GM23338 (cell line): ENCODE data around the gene PUM1. TPM values are rescaled to one million over a fixed set of nuclear protein-coding genes. Genes with fewer than 3 reads are reported as not detected.

ENCODE experiments used
- ATAC-seq: fragments of 200-7000 bp; cut with Tn5 transposase; 3 replicates; pipeline ENCODE4 v1.9.1; 2020
- DNase-seq: peaks from one replicate; pipeline ENCODE4 v3.0.0-alpha.2; 2015; ENCODE audit warnings: low spot score
- H2AFZ ChIP-seq: fragments of 200-600 bp; sonication (generic); 2 replicates; pipeline ENCODE4 v1.8.0; 2016; ENCODE audit warnings: antibody characterized with exemption, mild to moderate bottlenecking, moderate library complexity
- H3F3A ChIP-seq: fragments of 200-600 bp; sonication (generic); replicated peaks from 2 replicates; pipeline ENCODE4 v1.8.0; 2017; ENCODE audit warnings: antibody characterized with exemption, mixed run types, low read depth
- H3K27ac ChIP-seq: fragments of 200-600 bp; sonication (generic); 2 replicates; pipeline ENCODE4 v1.6.1; 2016; ENCODE audit warnings: low read depth
- H3K27me3 ChIP-seq: fragments of 200-600 bp; sonication (generic); 2 replicates; pipeline ENCODE4 v1.8.0; 2016; ENCODE audit warnings: mild to moderate bottlenecking, mixed run types, moderate library complexity; ENCODE audit not compliant: insufficient read depth
- H3K36me3 ChIP-seq: fragments of 200-600 bp; sonication (generic); 2 replicates; pipeline ENCODE4 v1.8.0; 2016; ENCODE audit warnings: mild to moderate bottlenecking; ENCODE audit not compliant: insufficient read depth
- H3K4me1 ChIP-seq: fragments of 200-600 bp; sonication (generic); 2 replicates; pipeline ENCODE4 v1.8.0; 2016; ENCODE audit warnings: mild to moderate bottlenecking, moderate library complexity; ENCODE audit not compliant: insufficient read depth
- H3K4me2 ChIP-seq: fragments of 200-600 bp; sonication (generic); 2 replicates; pipeline ENCODE4 v1.7.1; 2017; ENCODE audit warnings: mixed run types
- H3K4me3 ChIP-seq: fragments of 200-600 bp; sonication (generic); 2 replicates; pipeline ENCODE4 v1.6.1; 2016; ENCODE audit warnings: mixed run types
- H3K79me2 ChIP-seq: fragments of 200-600 bp; sonication (generic); replicated peaks from 2 replicates; pipeline ENCODE4 v1.8.0; 2017; ENCODE audit warnings: mild to moderate bottlenecking; ENCODE audit not compliant: insufficient read depth
- H3K9me2 ChIP-seq: fragments of 200-600 bp; sonication (generic); 2 replicates; pipeline ENCODE4 v1.8.0; 2017; ENCODE audit not compliant: insufficient read depth
- H4K20me1 ChIP-seq: fragments of 200-600 bp; sonication (generic); replicated peaks from 2 replicates; pipeline ENCODE4 v1.8.0; 2017; ENCODE audit warnings: mild to moderate bottlenecking; ENCODE audit not compliant: insufficient read depth
- H3K27ac Mint-ChIP-seq: 2 replicates; pipeline ENCODE4 v1.8.0; 2020; ENCODE audit warnings: inconsistent platforms, mild to moderate bottlenecking, moderate library complexity, mixed read lengths
- H3K27me3 Mint-ChIP-seq: 3 replicates; pipeline ENCODE4 v1.8.0; 2022; ENCODE audit warnings: low read depth, mild to moderate bottlenecking, moderate library complexity, mixed read lengths, inconsistent platforms; ENCODE audit not compliant: insufficient read depth, poor library complexity
- H3K36me3 Mint-ChIP-seq: 3 replicates; pipeline ENCODE4 v1.8.0; 2021; ENCODE audit warnings: low read depth, mild to moderate bottlenecking, inconsistent platforms, moderate library complexity, mixed read lengths
- H3K4me1 Mint-ChIP-seq: 3 replicates; pipeline ENCODE4 v1.8.0; 2020; ENCODE audit warnings: mild to moderate bottlenecking, inconsistent platforms, mixed read lengths
- H3K4me3 Mint-ChIP-seq: 3 replicates; pipeline ENCODE4 v1.8.0; 2021; ENCODE audit warnings: moderate library complexity, mild to moderate bottlenecking, inconsistent platforms, mixed read lengths
- H3K9me3 Mint-ChIP-seq: 3 replicates; pipeline ENCODE4 v1.8.0; 2020; ENCODE audit warnings: moderate library complexity, mild to moderate bottlenecking, inconsistent platforms, mixed read lengths
- CREB1 ChIP-seq: fragments of 250-450 bp; sonication (Bioruptor Pico); IDR thresholded peaks from 2 replicates; pipeline ENCODE4 v1.5.0; 2020; ENCODE audit warnings: low read depth, mild to moderate bottlenecking, moderate library complexity
- CTCF ChIP-seq, 2 experiments: fragments of 200-600 bp in 1 of 2; sonication (generic) in 1 of 2; conservative IDR thresholded peaks; 2 replicates each; pipeline versions ENCODE4 v1.5.1 to v1.6.1; 2016 to 2017; ENCODE audit warnings: antibody characterized with exemption in 2 of 2, low read depth in 2 of 2, mild to moderate bottlenecking in 2 of 2, moderate library complexity in 1 of 2
- ETS1 ChIP-seq: IDR thresholded peaks from 2 replicates; pipeline ENCODE4 v1.6.1; 2016; ENCODE audit warnings: antibody characterized with exemption
- EZH2 ChIP-seq: fragments of 200-600 bp; sonication (generic); IDR thresholded peaks from one replicate; pipeline ENCODE4 v1.8.0; 2017; ENCODE audit warnings: antibody characterized with exemption, mild to moderate bottlenecking, low read depth; ENCODE audit not compliant: unreplicated experiment
- EZH2phosphoT487 ChIP-seq: fragments of 200-600 bp; sonication (generic); IDR thresholded peaks from one replicate; pipeline ENCODE4 v1.8.1; 2018; ENCODE audit warnings: antibody characterized with exemption; ENCODE audit not compliant: unreplicated experiment
- JUNB ChIP-seq: IDR thresholded peaks from one replicate; pipeline ENCODE4 v1.6.1; 2016; ENCODE audit warnings: antibody characterized with exemption; ENCODE audit not compliant: unreplicated experiment
- NANOG ChIP-seq: IDR thresholded peaks from 2 replicates; pipeline ENCODE4 v1.6.1; 2016; ENCODE audit warnings: antibody characterized with exemption, borderline replicate concordance
- POLR2AphosphoS5 ChIP-seq: IDR thresholded peaks from 2 replicates; pipeline ENCODE4 v1.6.1; 2016; ENCODE audit warnings: antibody characterized with exemption, low read depth
- REST ChIP-seq: IDR thresholded peaks from one replicate; pipeline ENCODE4 v1.6.1; 2018; ENCODE audit warnings: antibody characterized with exemption; ENCODE audit not compliant: unreplicated experiment
- STAT1 ChIP-seq: IDR thresholded peaks from one replicate; pipeline ENCODE4 v1.6.1; 2016; ENCODE audit warnings: antibody characterized with exemption; ENCODE audit not compliant: unreplicated experiment
- ZNF114 ChIP-seq: fragments of 250-450 bp; sonication (Bioruptor Pico); IDR thresholded peaks from 2 replicates; pipeline ENCODE4 v1.5.0; 2020; ENCODE audit warnings: mild to moderate bottlenecking, moderate library complexity
- ZNF331 ChIP-seq: fragments of 250-450 bp; sonication (Bioruptor Pico); IDR thresholded peaks from 2 replicates; pipeline ENCODE4 v1.5.0; 2020; ENCODE audit warnings: low read depth, mild to moderate bottlenecking, moderate library complexity
- ZNF462 ChIP-seq: fragments of 250-450 bp; sonication (Bioruptor Pico); IDR thresholded peaks from 2 replicates; pipeline ENCODE4 v1.5.0; 2020; ENCODE audit warnings: mild to moderate bottlenecking, moderate library complexity
- polyA plus RNA-seq: library from polyadenylated mRNA; unstranded; fragments of >200 nt; fragmentation: Nextera tagmentation; extraction: Ambion mirVana; gene quantifications from 2 replicates; pipeline ENCODE4 v1.2.1, GENCODE V29; 2016
- total RNA-seq: library from RNA; depleted of rRNA; stranded (reverse); fragments of >200 nt; shearing (Covaris generic); gene quantifications from 2 replicates; pipeline ENCODE4 v1.2.3, GENCODE V29; 2014

PUM1 gene
- total and polyA plus RNA-seq, 2 experiments from 2014 or later: 44.4 to 117 TPM

- Histone ChIP-seq H3K4me1 (peaks cover 34% of the 10 kb centered on the region), H3K27ac (no peak overlapping the region), H3F3A (peaks cover 19% of the 10 kb centered on the region; the same call in 1 of the 2 replicates), H4K20me1 (peaks cover 4% of the 10 kb centered on the region; the same call in 1 of the 2 replicates), H3K4me3 (peak overlapping the region; percentile 76), H3K36me3 (no peaks in the 10 kb centered on the region), H3K27me3 (peaks cover 18% of the 10 kb centered on the region), H3K9me2 (no peaks in the 10 kb centered on the region), H2AFZ (0 out of 2 replicates have a peak overlapping the region, but pooled peaks have one; percentile 59), H3K4me2 (peak overlapping the region; percentile 88), H3K79me2 (peaks cover 3% of the 10 kb centered on the region; the same call in 1 of the 2 replicates)
- Mint-ChIP-seq H3K4me1 (peaks cover 57% of the 10 kb centered on the region), H3K9me3 (no peaks in the 10 kb centered on the region), H3K27me3 (peaks cover 29% of the 10 kb centered on the region), H3K4me3 (peak overlapping the region; percentile 88), H3K36me3 (no peaks in the 10 kb centered on the region; the same call in 2 of the 3 replicates), H3K27ac (no peak overlapping the region)
- no peak for TF ChIP-seq NANOG
- TF ChIP-seq POLR2AphosphoS5: no peak
- TF ChIP-seq ZNF114 (CRISPR knock-in tag): no peak
- TF ChIP-seq ETS1: no peak
- no peak for TF ChIP-seq CREB1 (CRISPR knock-in tag)
- no peak for TF ChIP-seq JUNB
- TF ChIP-seq CTCF (conservative IDR thresholded peaks at IDR 0.05; ENCODE audit: low read depth in 2 of 2): no peak
- no peak for TF ChIP-seq ZNF462 (CRISPR knock-in tag)
- no peak for TF ChIP-seq ZNF331
- TF ChIP-seq EZH2: no peak
- TF ChIP-seq EZH2phosphoT487: no peak
- TF ChIP-seq REST: no peak
- TF ChIP-seq STAT1: no peak
- ATAC-seq (peak; percentile 4; the same call in 2 of the 3 replicates), DNase-seq (no peak)
Observed at GRCh38 chr1:30907481-30908315, 157.8 kb downstream of the PUM1 start.
